HepG2 (cell line): Measurements from ENCODE around the gene PFKL. TPM values are rescaled to one million over a fixed set of nuclear protein-coding genes. Genes with fewer than 3 reads are reported as not detected.

Source experiments
- ATAC-seq: fragments of 200-7000 bp; cut with Tn5 transposase; 3 replicates; pipeline ENCODE4 v1.9.1; 2020; ENCODE audit warnings: mild to moderate bottlenecking, moderate library complexity
- BruUV-seq: library from RNA; stranded (reverse); fragments of 400-500 nt; replicated peaks from 2 replicates; lab custom pipeline; 2021; lab: Mats Ljungman, UMichigan
- CTCF ChIA-PET: fragments of 300-600 bp; formaldehyde crosslinking; extraction: SDS; loops from one replicate; lab custom pipeline; 2021; ENCODE audit warnings: low total read pairs, inconsistent platforms, low intra/inter-chr PET ratio; lab: Yijun Ruan, JAX
- POLR2A ChIA-PET: fragments of 350-600 bp; sonication (Branson Sonifier 250); formaldehyde crosslinking; loops from one replicate; lab custom pipeline; 2020; ENCODE audit warnings: antibody characterized with exemption, inconsistent platforms; lab: Yijun Ruan, JAX
- DNase-seq: peaks from one replicate; pipeline ENCODE4 v3.0.0-alpha.2; 2015; ENCODE audit warnings: low spot score
- FAIRE-seq: peaks from 3 replicates; lab custom pipeline; 2011; peaks lifted over from hg19 to GRCh38; lab: Jason Lieb, UNC
- H2AFZ ChIP-seq: one replicate; pipeline ENCODE4 v1.6.1; 2011; ENCODE audit warnings: low read length, inconsistent platforms
- H3K27ac ChIP-seq: fragments of 300-600 bp; 3 replicates; pipeline ENCODE4 v1.8.0; 2011; ENCODE audit warnings: mixed run types, mild to moderate bottlenecking, mixed read lengths, low read length, inconsistent platforms; ENCODE audit not compliant: insufficient read depth; ENCODE audit errors: extremely low read length
- H3K27me3 ChIP-seq, 2 experiments: fragments of 200-600 bp in 1 of 2; 2 replicates in 1 of 2; 3 replicates in 1 of 2; pipeline versions ENCODE4 v1.6.0 to v1.8.0; 2011; ENCODE audit warnings: low read length in 2 of 2, mild to moderate bottlenecking in 2 of 2, moderate library complexity in 2 of 2, inconsistent platforms in 1 of 2; ENCODE audit not compliant: insufficient read depth in 2 of 2, control insufficient read depth in 1 of 2
- H3K36me3 ChIP-seq, 2 experiments: fragments of 200-600 bp in 1 of 2; replicated peaks in 1 of 2; 2 replicates in 1 of 2; 3 replicates in 1 of 2; pipeline versions ENCODE4 v1.5.1 to v1.8.0; 2011; ENCODE audit warnings: low read length in 2 of 2, inconsistent platforms in 1 of 2; ENCODE audit not compliant: insufficient read depth in 2 of 2, control insufficient read depth in 1 of 2
- H3K4me1 ChIP-seq: 2 replicates; pipeline ENCODE4 v1.5.1; 2012; ENCODE audit warnings: low read length, inconsistent platforms; ENCODE audit not compliant: insufficient read depth
- H3K4me2 ChIP-seq: 2 replicates; pipeline ENCODE4 v1.6.0; 2011; ENCODE audit warnings: low read depth, low read length, inconsistent platforms
- H3K4me3 ChIP-seq, 3 experiments: fragments of 200-600 bp in 1 of 3; sonication (generic), shearing (Covaris generic) in 1 of 3; replicated peaks in 1 of 3; 2 replicates each; pipeline ENCODE4 v1.5.1; 2011 to 2016; ENCODE audit warnings: low read length in 3 of 3, inconsistent platforms in 2 of 3, low read depth in 2 of 3, mild to moderate bottlenecking in 2 of 3, control low read depth in 1 of 3, mixed read lengths in 1 of 3; ENCODE audit not compliant: insufficient read depth in 1 of 3
- H3K79me2 ChIP-seq: one replicate; pipeline ENCODE4 v1.6.1; 2011; ENCODE audit warnings: low read length, inconsistent platforms; ENCODE audit not compliant: insufficient read depth
- H3K9ac ChIP-seq: 2 replicates; pipeline ENCODE4 v1.6.0; 2011; ENCODE audit warnings: mild to moderate bottlenecking, low read depth, low read length, inconsistent platforms; ENCODE audit not compliant: insufficient read depth
- H3K9me3 ChIP-seq: 2 replicates; pipeline ENCODE4 v1.5.1; 2012; ENCODE audit warnings: mild to moderate bottlenecking, low read length
- H4K20me1 ChIP-seq: 2 replicates; pipeline ENCODE4 v1.6.0; 2011; ENCODE audit warnings: inconsistent platforms, mild to moderate bottlenecking, low read length, moderate library complexity; ENCODE audit not compliant: insufficient read depth
- CHD2 ChIP-seq: IDR thresholded peaks from 2 replicates; pipeline ENCODE4 v1.6.1; 2011; ENCODE audit warnings: low read depth, low read length, improper control_type of control experiment
- DRAP1 ChIP-seq: IDR thresholded peaks from 2 replicates; pipeline ENCODE4 v1.6.1; 2016; ENCODE audit warnings: missing genetic modification reagents, missing compliant biosample characterization
- POLR2AphosphoS5 ChIP-seq: IDR thresholded peaks from 2 replicates; pipeline ENCODE4 v1.6.1; 2012; ENCODE audit warnings: low read depth, low read length
- SPEN ChIP-seq: sonication (generic); formaldehyde crosslinking; IDR thresholded peaks from 2 replicates; pipeline ENCODE4 v1.5.1; 2020; ENCODE audit warnings: low read depth, mild to moderate bottlenecking, missing genetic modification reagents
- STAT6 ChIP-seq: sonication (generic); formaldehyde crosslinking; IDR thresholded peaks from 2 replicates; pipeline ENCODE4 v1.4.0; 2020; ENCODE audit warnings: missing genetic modification reagents, mild to moderate bottlenecking, borderline replicate concordance
- TBX2 ChIP-seq: sonication (generic); formaldehyde crosslinking; IDR thresholded peaks from 2 replicates; pipeline ENCODE4 v1.5.0; 2020; ENCODE audit warnings: missing genetic modification reagents, mild to moderate bottlenecking, borderline replicate concordance
- TFDP1 ChIP-seq: IDR thresholded peaks from 2 replicates; pipeline ENCODE4 v1.6.1; 2016; ENCODE audit warnings: missing compliant biosample characterization, missing genetic modification reagents, borderline replicate concordance
- U2AF2 ChIP-seq: fragments of 200-400 bp; formaldehyde crosslinking; IDR thresholded peaks from 2 replicates; pipeline ENCODE4 v1.6.1; 2017; ENCODE audit warnings: low read depth, mild to moderate bottlenecking, low read length
- ZBTB25 ChIP-seq: IDR thresholded peaks from 2 replicates; pipeline ENCODE4 v1.6.1; 2018; ENCODE audit warnings: missing genetic modification reagents
- ZKSCAN5 ChIP-seq: sonication (generic); formaldehyde crosslinking; IDR thresholded peaks from 2 replicates; pipeline ENCODE4 v1.5.1; 2020; ENCODE audit warnings: mild to moderate bottlenecking, missing genetic modification reagents
- ZNF143 ChIP-seq: sonication (generic); formaldehyde crosslinking; IDR thresholded peaks from 2 replicates; pipeline ENCODE4 v1.4.0; 2020; ENCODE audit warnings: missing genetic modification reagents
- ZNF20 ChIP-seq: sonication (generic); formaldehyde crosslinking; IDR thresholded peaks from 2 replicates; pipeline ENCODE4 v1.4.0; 2020; ENCODE audit warnings: mild to moderate bottlenecking, moderate library complexity, missing genetic modification reagents
- ZNF282 ChIP-seq: fragments of 450-650 bp; IDR thresholded peaks from 2 replicates; pipeline ENCODE4 v1.6.1; 2018; ENCODE audit not compliant: partially characterized antibody
- WGBS: methylation state at CpG from one replicate; pipeline ENCODE4 v1.1.6; 2017; ENCODE audit warnings: low lambda C conversion rate; 5-methylcytosine and 5-hydroxymethylcytosine counted together
- in situ Hi-C: cut with HindIII; loops from 2 replicates; pipeline ENCODE4 v1.10.0; 2017; ENCODE audit warnings: low pct_unique_long_range_greater_than_20kb; ENCODE audit not compliant: extremely low pct_ligation_motif_present
- intact Hi-C: fragments of 100-400 bp; cut with micrococcal nuclease; formaldehyde crosslinking; loops from one replicate; pipeline ENCODE4 v1.10.0; 2022; ENCODE audit not compliant: unreplicated experiment
- polyA plus RNA-seq, 8 experiments: library from polyadenylated mRNA; depleted of rRNA in 3 of 8; stranded (reverse) in 7 of 8; unstranded in 1 of 8; fragments of >200 nt; fragmentation: Illumina TruSeq in 4 of 8; extraction: Trizol in 4 of 8; gene quantifications; 2 replicates each; pipeline versions ENCODE4 v1.2.1 to v1.2.3, GENCODE V29; 2011 to 2016; ENCODE audit warnings: low read depth in 4 of 8, missing spikeins in 1 of 8, mixed read lengths in 1 of 8; ENCODE audit not compliant: insufficient read depth in 1 of 8
- total RNA-seq, 5 experiments: library from RNA; depleted of rRNA; stranded (reverse); fragments of >200 nt; fragmentation: Illumina TruSeq; extraction: Trizol; gene quantifications; 2 replicates each; pipeline ENCODE4 v1.2.3, GENCODE V29; 2016; ENCODE audit warnings: low read depth in 1 of 5

Gene PFKL
- total and polyA plus RNA-seq, 2 of the 13 experiments (the other 11 are each of a cell fraction or from before 2014, with no cell fraction given): 92.8 to 106 TPM

- ChIA-PET CTCF (no interaction called here), POLR2A (no interaction called here)
- Histone ChIP-seq H3K4me3 (no peak overlapping the region), H2AFZ (no peak overlapping the region), H3K79me2 (no peaks in the 10 kb centered on the region), H3K36me3 (no peaks in the 10 kb centered on the region), H3K9me3 (no peaks in the 10 kb centered on the region), H3K27ac (no peak overlapping the region), H3K4me2 (no peak overlapping the region), H3K27me3 (peaks cover 0 to 13% of the 10 kb centered on the region in 2 experiments; a peak in 1 of 5 replicates), H3K4me1 (peaks cover 23% of the 10 kb centered on the region), H3K9ac (no peak overlapping the region), H4K20me1 (no peaks in the 10 kb centered on the region)
- TF ChIP-seq STAT6 (CRISPR knock-in tag) (no peak), POLR2AphosphoS5 (no peak), TFDP1 (no peak), DRAP1 (CRISPR knock-in tag) (no peak), ZNF282 (no peak), U2AF2 (no peak), ZBTB25 (CRISPR knock-in tag) (no peak), ZNF143 (CRISPR knock-in tag) (no peak), ZKSCAN5 (no peak), ZNF20 (no peak), SPEN (CRISPR knock-in tag) (no peak), CHD2 (no peak), TBX2 (CRISPR knock-in tag) (no peak)
- FAIRE-seq: no peak
- 87% methylated on average over 11 of the region's 22 CpGs for WGBS
- BruUV-seq: no TSS peak
- no peak for DNase-seq
- in situ Hi-C loops (no loop called here), intact Hi-C loops (no loop called here)
- no peak; the same call in 2 of the 3 replicates for ATAC-seq
Measured at GRCh38 chr21:44259082-44259705, 40.7 kb upstream of the PFKL start.
